Erythroblast (primary cell): ENCODE results near the gene WDR20.
"Not testable (repeated sequence)": the region's sequence is repeated elsewhere in the genome, so short reads cannot be mapped to it uniquely, and the experiment has no call there.

ENCODE experiments used
- GATA1 ChIP-seq: IDR thresholded peaks from 2 replicates; pipeline ENCODE4 v1.6.1; 2011; ENCODE audit warnings: low read depth, mild to moderate bottlenecking, control low read depth, low read length, moderate library complexity
- POLR2A ChIP-seq: IDR thresholded peaks from 2 replicates; pipeline ENCODE4 v1.6.1; 2011; ENCODE audit warnings: mild to moderate bottlenecking, low read length

- not testable (repeated sequence) for TF ChIP-seq POLR2A, GATA1
Measured at GRCh38 chr14:102134021-102134420, 5.7 kb upstream of the WDR20 start.
